ENCODE results near the gene HBP1. TPM values are rescaled to one million over a fixed set of nuclear protein-coding genes. Genes with fewer than 3 reads are reported as not detected.
"Not testable (repeated sequence)": the region's sequence is repeated elsewhere in the genome, so short reads cannot be mapped to it uniquely, and the experiment has no call there.

The HBP1 gene
- total RNA-seq, 1 donor from 2014 or later, result 51.7 TPM

- H3K4me3 ChIP-seq (ENCODE audit: low read depth, low read length), result no peak overlapping the region
- DNase-seq (ENCODE audit: low read depth), result no peak
- TF ChIP-seq, protein P1, sequence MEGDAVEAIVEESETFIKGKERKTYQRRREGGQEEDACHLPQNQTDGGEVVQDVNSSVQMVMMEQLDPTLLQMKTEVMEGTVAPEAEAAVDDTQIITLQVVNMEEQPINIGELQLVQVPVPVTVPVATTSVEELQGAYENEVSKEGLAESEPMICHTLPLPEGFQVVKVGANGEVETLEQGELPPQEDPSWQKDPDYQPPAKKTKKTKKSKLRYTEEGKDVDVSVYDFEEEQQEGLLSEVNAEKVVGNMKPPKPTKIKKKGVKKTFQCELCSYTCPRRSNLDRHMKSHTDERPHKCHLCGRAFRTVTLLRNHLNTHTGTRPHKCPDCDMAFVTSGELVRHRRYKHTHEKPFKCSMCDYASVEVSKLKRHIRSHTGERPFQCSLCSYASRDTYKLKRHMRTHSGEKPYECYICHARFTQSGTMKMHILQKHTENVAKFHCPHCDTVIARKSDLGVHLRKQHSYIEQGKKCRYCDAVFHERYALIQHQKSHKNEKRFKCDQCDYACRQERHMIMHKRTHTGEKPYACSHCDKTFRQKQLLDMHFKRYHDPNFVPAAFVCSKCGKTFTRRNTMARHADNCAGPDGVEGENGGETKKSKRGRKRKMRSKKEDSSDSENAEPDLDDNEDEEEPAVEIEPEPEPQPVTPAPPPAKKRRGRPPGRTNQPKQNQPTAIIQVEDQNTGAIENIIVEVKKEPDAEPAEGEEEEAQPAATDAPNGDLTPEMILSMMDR (IDR thresholded peaks at IDR 0.05; ENCODE audit: insufficient read depth, low read length, poor library complexity, severe bottlenecking), result no peak
- no peaks in the 10 kb centered on the region for H3K27me3 ChIP-seq (ENCODE audit: control insufficient read depth, insufficient read depth, low read length)
- H3K36me3 ChIP-seq (ENCODE audit: control insufficient read depth, insufficient read depth, low read length), result no peaks in the 10 kb centered on the region
These were observed 73.5 kb downstream of the HBP1 start for GRCh38 chr7:107242267-107242666.

DNA sequence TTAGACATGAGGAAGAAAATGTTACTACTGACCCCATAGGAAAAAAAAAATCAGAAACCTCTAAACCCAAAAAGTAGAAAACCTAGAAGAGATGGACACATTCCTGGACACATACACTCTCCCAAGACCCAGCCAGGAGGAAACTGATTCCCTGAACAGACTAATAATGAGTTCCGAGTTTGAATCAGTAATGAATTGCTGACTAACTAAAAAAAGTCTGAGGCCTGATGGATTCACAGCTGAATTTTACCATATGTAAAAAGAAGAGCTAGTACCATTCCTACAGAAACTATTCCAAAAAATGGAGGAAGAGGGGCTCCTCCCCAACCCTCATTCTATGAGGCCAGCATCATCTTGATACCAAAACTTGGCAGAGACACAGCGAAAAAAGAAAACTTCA lies 75.8 kb downstream of the HBP1 start:
- no peaks in the 10 kb centered on the region for H3K36me3 ChIP-seq (ENCODE audit: control insufficient read depth, insufficient read depth, low read length)
- H3K4me3 ChIP-seq (ENCODE audit: low read depth, low read length), result no peak overlapping the region
- no peak for DNase-seq (ENCODE audit: low read depth)
- H3K27me3 ChIP-seq (ENCODE audit: control insufficient read depth, insufficient read depth, low read length), result no peaks in the 10 kb centered on the region
- TF ChIP-seq, protein P1 (IDR thresholded peaks at IDR 0.05; ENCODE audit: insufficient read depth, low read length, poor library complexity, severe bottlenecking), result no peak

DNA sequence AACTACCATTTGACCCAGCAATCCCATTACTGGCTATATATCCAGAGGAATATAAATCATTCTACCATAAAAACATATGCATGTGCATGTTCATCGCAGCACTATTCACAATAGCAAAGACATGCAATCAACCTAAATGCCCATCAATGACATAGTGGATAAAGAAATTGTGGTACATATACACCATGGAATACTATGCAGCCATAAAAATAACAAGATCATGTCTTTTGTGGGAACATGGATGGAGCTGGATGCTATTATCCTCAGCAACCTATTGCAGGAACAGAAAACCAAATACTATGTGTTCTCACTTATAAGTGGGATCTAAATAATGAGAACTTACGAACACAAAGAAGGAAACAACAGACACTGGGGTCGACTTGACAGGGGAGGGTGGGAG lies 78.0 kb downstream of the HBP1 start:
- not testable (repeated sequence) for DNase-seq (ENCODE audit: low read depth); H3K36me3 ChIP-seq (ENCODE audit: control insufficient read depth, insufficient read depth, low read length); H3K27me3 ChIP-seq (ENCODE audit: control insufficient read depth, insufficient read depth, low read length); H3K4me3 ChIP-seq (ENCODE audit: low read depth, low read length)

DNA sequence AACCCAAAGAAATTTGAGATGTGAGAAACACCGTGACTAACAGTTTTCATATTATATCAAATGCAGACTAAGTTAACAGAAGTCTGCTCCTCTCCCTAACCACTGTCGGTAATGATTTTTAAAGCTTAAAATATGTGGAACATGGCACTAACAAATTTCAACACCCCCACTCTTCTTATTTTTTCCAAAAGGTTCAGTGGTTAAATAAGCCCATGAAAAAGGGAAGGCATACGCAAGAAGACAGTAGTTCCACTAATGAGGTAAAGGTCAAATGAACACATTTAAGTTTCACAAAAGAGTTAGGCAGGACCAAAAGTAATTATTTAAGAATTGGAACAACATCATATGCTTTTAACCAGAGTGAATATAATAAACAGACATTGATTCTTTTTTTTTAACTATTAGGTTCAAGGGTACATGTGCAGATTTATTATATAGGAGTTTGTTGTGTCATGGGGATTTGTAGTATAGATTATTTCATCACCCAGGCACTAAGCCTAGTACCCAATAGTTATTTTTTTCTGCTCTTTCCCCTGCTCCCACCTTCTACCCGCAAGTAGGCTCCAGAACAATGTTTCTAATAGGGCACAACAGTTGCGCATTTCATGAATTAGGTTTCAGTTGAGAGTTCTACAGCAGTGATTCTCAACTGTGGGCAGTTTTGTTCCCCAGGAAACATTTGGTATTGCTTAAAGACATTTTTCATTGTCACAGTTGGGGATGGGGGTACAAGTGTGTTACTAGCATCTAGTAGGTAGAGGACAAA lies 79.9 kb downstream of the HBP1 start:
- no peaks in the 10 kb centered on the region for H3K27me3 ChIP-seq (ENCODE audit: control insufficient read depth, insufficient read depth, low read length)
- TF ChIP-seq, protein P1 (IDR thresholded peaks at IDR 0.05; ENCODE audit: insufficient read depth, low read length, poor library complexity, severe bottlenecking), result no peak
- DNase-seq (ENCODE audit: low read depth), result no peak
- H3K36me3 ChIP-seq (ENCODE audit: control insufficient read depth, insufficient read depth, low read length), result no peaks in the 10 kb centered on the region
- H3K4me3 ChIP-seq (ENCODE audit: low read depth, low read length), result no peak overlapping the region

GRCh38 chr7:107251963-107252362 lies 83.2 kb downstream of the HBP1 start:
- TF ChIP-seq, protein P1 (IDR thresholded peaks at IDR 0.05; ENCODE audit: insufficient read depth, low read length, poor library complexity, severe bottlenecking), result no peak
- H3K4me3 ChIP-seq (ENCODE audit: low read depth, low read length), result no peak overlapping the region

More at GRCh38 chr7:107251963-107252362, 83.2 kb downstream of the HBP1 start:
- H3K27me3 ChIP-seq (ENCODE audit: control insufficient read depth, insufficient read depth, low read length), result no peaks in the 10 kb centered on the region
- H3K36me3 ChIP-seq (ENCODE audit: control insufficient read depth, insufficient read depth, low read length), result no peaks in the 10 kb centered on the region
- no peak for DNase-seq (ENCODE audit: low read depth)

Other genes starting within 250 kb of the HBP1 start
- gene PRKAR2B, start 124.3 kb upstream of the HBP1 start, total RNA-seq, result 3.7 and 4.1 TPM in 2 replicates

Measured in kidney epithelial cell (primary cell).